Posterior cingulate gyrus (tissue), 11 donors: Measurements from ENCODE around the gene QSOX1.

Experiments used
- DNase-seq, 10 donors: peaks; one replicate each; pipeline versions ENCODE4 v3.0.0 to v3.0.0-alpha.2; 2020 to 2021; ENCODE audit warnings: mixed read lengths in 3 of 10
- intact Hi-C: fragments of 100-400 bp; cut with DNase I; formaldehyde crosslinking; loops from one replicate; pipeline ENCODE4 v1.15.1; 2023

Gene QSOX1

DNA sequence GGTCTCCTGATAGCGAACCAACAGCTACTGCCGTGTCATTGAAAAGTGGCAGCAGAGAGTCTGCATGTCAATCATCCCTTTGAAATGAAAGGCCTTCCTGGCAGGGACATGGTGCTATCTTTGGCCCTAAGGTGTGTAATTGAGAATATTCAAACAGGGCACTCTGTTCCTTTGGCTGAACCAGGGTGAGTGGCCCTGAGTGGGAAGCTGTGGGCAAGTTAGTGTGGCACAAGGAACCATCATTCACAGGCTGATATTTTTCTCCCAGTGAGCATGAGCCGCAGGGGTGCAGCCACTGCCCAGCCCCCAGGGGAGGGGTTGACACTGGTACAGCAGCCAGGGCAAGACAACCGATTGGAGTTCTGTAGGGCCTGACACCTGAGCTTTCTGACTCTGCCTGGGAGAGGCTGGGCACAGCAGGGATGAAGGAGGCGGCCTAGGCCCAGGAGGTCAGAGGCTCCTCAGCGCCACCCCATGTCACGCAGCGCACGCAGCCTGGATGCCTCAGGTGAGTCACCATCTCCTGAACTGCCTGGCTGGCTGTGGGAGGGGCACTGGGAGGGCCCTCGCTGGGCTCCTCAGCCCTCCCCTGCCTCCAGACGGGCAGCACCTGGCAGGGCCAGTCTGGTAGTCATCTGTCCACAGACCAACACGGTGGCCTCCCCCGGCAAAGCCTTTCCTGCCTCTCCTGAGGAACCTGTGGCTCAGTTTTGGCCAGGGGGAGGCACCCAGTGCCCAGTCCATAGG lies 13.2 kb downstream of the QSOX1 start:
- intact Hi-C loops = no loop called here
- peak in 1 of 10 donors; percentile 72 for DNase-seq

DNA sequence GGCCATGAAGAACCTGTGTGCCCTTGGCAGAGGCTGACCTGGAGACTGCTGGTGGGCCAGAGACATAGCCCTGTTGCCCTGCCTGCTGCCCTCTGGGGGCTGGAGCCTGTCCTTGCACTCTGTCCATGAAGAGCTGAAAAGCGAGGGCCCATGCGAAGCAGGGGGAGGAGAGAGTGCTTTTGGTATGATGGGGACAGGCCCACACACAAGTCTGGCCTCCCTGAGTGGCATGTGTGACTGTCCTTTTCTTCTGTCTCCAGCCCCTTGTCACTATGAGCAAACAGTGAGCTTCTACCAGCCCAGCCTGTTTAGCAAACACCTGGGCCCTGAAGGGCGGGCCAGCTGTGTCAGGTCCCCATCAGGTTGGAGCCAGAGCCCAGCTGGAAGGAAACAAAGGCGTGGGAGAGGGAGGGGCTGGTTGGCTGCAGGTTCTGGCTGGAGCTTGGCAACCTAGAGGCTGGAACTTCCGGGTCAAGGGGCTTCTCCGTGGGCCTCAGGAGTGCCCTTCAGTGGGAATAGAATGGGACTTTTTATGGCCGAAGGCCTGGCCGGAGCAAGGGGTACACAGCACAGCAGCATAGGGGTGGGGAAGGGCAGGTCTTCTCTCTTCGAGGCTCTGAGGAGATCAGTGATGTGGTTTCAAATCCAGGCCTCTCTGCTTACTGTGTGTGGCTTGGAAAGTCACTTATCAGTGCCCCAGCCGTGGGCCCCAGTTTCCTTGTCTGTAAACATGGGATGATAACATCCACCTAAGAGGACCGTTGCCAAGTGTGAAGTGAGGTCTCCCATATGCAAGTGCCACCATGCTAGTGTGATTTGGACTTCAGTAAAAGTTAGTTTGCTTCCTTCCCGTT lies 14.3 kb downstream of the QSOX1 start:
- peak in 1 of 10 donors; percentile 84 for DNase-seq
- intact Hi-C loops = no loop called here

DNA sequence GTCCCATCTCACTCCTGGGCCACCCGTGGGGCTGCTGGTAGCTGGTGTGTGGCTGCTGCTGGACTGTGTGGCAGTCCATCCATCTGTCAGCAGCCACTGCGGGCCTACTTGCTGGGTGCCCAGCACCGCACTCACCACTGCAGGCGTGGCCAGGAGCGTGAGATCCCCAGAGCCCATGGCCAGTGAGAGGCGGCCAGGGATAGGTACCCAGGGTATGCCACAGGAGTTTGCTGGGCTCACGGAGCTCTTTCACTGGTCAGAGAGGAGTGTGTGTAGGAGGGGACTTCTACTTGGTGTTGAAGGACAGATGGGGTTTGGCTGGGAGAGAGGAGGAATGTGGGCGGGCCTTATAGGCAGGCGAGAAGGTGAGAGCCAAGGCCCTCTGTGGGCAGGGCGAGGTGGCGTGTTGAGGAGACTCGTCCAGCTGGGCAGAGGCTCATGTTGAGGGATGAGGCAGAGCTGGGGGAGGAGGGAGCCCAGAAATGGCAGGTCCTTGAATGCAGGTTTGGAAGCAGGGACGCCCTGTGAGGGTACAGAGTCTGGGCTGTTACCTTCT lies 15.0 kb downstream of the QSOX1 start:
- peak in 1 of 10 donors; percentile 76 for DNase-seq
- intact Hi-C loops = no loop called here

DNA sequence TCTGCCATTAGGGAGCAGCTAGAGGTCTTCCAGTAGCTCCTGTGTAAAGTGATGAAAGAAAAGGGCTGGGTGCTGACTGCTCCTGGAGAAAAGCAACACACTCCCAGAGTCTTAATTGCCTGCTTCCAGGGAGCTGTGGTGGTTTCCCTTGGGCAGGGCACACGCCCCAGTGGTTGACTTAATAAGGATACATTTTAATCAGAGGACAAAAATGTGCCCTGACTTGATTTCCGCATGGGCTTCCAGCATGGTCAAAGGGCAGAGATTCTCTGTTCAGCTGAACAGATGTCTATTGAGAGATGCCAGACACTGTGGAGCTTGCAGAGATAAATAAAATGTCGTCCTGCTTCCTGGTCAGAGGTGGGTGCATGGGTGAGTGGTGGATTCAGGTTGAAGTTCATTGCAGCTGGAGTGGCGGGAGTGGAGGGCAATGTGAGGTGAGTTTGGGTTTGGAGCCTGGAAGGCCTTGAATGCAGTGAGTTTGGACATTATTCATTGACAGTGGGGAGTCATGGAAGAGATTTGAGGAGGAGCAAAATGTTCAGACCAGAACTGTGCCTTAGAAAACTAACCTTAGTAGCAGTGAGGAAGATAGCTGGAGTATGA lies 16.0 kb downstream of the QSOX1 start:
- intact Hi-C loops = no loop called here
- no peak for DNase-seq

DNA sequence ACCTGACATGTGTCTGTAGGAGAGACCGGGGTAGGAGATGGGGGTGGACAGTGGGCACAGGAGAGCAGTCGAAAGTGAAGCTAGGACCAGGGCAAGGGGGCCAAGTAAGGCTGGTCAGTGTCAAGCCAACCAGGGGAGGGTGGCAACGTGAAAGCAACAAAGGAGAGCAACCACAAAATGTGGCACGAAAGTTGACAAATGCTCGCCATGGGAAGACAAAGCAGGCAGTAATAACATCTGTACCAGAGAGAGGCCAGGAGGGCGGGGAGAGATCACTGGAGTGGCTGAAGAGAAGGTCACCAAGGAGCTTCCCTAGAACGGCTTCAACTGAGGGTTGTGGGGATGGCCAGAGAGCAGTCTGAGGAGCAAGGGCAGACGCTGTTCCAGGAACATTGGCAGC lies 17.0 kb downstream of the QSOX1 start:
- no peak for DNase-seq
- intact Hi-C loops = no loop called here

DNA sequence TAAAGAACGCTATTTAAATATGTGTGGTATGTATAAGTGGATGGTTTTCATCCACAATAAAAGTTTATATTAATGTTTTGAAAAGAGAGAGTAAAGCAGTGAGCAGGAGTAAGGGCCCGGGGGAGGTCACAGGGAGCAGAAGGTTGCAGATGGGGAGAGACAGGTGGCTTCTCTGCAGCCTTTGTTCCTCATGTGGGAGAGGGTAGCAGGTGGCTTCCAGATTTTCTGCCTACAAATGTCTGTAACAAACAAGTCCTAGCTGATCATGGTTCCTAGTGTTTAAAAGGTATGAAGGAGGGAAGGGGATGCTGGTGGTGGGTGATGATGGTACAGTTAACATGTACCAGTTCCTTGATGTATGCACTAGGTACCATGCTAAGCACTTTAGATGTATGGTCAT lies 18.8 kb downstream of the QSOX1 start:
- no peak for DNase-seq
- intact Hi-C loops = no loop called here

DNA sequence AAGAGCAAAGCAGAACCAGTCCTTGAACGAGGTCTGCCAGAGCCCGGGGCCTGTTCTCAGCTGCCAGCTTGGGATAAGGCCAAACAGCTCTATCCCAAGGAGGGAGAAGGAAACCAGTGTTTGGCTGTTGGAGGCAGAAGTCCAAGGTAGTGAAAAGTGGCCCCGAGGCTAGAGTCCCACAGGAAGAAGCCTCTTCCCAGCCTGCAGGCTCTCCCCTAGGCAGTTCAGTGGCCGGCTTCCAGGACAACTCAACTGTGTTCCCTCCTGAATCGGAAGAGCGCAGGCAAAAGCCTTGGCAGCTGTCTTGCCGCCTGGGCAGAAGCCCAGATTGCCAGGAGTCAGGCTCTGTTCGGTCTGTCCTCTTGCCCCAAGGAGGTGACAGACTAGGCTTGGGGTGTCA lies 19.3 kb downstream of the QSOX1 start:
- peak in 8 of 10 donors; percentile 31 to 91 (median 53) for DNase-seq
- intact Hi-C loops = no loop called here

DNA sequence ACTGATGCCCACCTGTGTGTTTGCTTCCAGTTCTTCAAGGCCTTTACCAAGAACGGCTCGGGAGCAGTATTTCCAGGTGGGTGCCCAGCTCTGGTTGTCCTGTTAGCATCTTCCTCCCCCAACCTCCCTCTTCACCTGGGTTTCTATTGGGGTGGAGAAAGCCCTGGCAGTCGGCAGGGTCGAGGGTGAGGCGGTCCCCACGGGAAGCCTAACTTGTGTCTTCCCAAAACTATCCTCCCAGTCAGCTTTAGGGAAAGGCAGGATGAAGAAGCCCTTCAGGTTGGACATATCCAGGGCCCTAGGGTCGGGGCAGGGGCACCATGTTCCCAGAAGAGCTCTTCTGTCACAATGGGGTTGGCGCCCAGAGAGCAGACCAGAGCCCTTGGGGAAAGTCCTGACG lies 20.6 kb downstream of the QSOX1 start:
- no peak for DNase-seq
- intact Hi-C loops = no loop called here

DNA sequence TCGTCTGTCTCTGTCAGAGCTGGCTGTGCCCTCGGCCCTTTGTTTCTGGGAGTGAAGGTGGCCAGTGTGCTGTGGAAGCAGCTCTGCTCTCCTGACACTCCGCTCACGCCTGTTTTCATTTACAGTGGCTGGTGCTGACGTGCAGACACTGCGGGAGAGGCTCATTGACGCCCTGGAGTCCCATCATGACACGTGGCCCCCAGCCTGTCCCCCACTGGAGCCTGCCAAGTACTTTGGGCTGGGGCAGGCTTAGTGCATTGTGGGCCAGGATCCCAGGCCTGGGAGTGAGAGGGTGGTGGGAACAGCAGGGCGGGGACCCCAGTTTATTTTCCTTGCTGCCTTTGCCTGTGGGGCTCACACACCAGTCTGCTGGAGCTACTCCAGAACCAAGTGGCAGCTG lies 21.1 kb downstream of the QSOX1 start:
- intact Hi-C loops = loop anchor here (2.0 kb wide), 1 partner anchor 469 kb away; no protein-coding TSS in a partner anchor

DNA sequence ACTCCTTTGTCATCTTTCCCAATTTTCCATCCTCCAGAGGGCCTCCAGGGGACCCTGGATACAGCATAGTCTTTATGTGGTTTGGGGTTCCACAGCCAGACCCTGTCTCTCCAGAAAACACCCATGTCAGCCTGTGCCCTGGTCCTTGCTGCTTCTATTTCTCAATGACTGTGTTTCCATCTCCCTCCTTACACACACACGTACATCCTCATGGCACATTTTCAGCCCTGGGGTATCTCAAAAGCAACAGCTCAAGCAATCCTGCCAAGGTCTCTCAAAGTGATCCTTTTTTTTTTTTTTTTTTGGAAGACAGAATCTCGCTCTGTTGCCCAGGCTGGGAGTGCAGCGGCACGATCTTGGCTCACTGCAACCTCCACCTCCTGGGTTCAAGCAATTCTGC lies 22.3 kb downstream of the QSOX1 start:
- intact Hi-C loops = loop anchor here (2.0 kb wide), 1 partner anchor 470 kb away; no protein-coding TSS in a partner anchor
- no peak for DNase-seq

More for the DNA sequence above, 21.1 kb downstream of the QSOX1 start:
- peak in 1 of 10 donors; percentile 55 for DNase-seq

DNA sequence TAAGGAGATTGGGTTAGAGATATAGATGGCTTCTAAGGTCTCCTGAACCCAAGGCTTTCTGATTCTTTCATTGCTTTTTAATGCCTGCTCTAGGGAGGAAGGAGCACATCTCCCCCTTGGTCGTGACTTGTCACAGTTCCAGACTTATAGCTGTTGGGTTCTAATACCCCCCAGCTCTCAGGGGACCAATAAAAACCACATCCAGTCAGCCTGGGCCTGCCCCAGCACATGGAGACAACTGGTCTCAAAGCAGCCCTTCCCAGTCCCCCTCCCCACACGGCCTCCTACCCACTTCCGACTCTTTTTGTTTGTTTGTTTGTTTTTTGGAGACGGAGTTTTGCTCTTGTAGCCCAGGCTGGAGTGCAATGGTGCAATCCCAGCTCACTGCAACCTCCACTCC lies 23.3 kb downstream of the QSOX1 start:
- intact Hi-C loops = loop anchor here (2.0 kb wide), 2 partner anchors 311 to 471 kb away; no protein-coding TSS in a partner anchor
- peak in 1 of 10 donors; percentile 43 for DNase-seq

DNA sequence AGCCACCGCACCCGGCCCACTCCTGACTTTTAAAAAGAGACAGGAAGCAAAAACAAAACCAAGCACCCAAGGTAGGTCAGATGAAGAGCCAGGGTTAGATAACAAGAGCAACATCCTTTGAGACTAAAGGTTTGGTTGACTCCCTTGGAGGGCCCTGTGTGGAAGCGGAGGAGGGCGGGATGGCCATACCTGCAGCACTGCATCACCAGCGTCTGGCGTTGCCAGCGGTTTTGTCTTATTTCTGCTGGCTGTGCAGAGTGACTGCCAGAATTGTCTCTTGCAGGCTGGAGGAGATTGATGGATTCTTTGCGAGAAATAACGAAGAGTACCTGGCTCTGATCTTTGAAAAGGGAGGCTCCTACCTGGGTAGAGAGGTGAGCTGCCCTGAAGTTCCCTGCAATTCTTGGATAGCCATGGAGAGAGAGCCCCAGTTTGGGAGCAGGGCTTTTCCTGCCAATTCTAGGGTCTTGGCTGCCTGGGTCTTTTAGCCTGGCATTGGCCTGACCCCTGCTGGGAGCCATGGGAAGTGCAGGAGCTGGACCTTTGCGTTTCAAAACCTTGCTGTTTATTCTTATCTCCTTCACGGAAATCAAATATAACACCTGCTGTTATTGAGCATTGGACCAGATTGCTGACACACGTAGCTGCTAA lies 24.0 kb downstream of the QSOX1 start:
- intact Hi-C loops = loop anchor here (2.0 kb wide), 1 partner anchor 312 kb away; no protein-coding TSS in a partner anchor
- DNase-seq = peak in 9 of 10 donors; percentile 46 to 95 (median 73)

DNA sequence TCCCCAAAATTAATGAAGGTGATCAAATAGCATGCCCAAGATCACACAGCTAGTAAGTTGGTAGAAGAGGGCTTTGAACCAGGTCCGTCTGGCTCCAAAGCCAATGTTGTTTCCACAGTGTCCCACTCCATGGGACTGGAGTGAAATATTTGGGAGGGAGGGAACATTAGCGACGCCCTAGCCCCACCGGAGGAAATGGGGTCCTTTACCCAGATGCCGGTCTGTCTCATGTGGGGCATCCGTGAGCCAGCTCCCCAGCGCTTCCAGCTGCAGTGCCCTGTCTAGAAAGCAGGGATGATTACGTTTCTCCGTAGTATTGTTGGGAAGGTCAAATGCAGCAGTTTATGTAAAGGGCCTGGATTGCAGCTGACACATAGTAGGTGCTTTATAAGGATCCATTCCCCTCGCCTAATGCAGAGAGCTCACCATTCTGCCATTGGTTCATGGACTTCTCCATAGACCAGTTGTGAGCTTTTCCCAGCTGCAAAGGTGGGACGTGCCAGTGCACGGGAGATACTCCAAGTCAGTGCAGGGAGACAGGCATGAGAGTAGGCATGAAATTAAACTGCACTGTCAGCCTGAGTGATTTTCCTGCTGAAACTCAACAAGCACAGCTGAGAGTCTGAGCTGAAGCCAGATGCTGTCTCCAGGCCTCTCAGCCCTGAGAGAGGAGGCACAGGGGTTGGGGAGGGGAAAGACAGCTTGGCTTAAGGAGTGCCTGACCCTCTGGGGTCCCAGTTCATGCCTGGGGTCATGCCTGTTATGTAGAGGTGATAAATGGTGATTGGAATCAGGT lies 24.7 kb downstream of the QSOX1 start:
- DNase-seq = peak in 1 of 10 donors; percentile 78
- intact Hi-C loops = loop anchor here (2.0 kb wide), 1 partner anchor 313 kb away; no protein-coding TSS in a partner anchor

DNA sequence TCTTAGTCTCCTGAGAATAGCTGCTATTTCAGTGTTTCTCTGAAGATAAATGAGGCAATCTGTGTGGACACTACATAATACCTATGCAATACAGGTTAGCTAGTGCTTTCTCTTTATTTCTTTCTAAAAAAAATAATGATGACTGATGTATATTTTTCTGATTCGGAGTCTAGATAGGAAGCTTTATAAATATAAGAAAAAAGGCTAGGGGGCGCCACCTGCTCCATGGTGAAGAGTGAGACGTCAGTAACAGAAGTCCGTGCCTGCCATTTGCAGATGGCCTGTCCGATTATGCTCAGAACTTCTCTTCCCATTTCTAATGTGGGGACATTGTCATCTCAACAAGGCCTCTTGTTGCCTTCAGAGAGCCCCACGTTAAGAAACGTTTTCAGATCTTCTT lies 26.4 kb downstream of the QSOX1 start:
- intact Hi-C loops = no loop called here
- DNase-seq = peak in 1 of 10 donors; percentile 73

DNA sequence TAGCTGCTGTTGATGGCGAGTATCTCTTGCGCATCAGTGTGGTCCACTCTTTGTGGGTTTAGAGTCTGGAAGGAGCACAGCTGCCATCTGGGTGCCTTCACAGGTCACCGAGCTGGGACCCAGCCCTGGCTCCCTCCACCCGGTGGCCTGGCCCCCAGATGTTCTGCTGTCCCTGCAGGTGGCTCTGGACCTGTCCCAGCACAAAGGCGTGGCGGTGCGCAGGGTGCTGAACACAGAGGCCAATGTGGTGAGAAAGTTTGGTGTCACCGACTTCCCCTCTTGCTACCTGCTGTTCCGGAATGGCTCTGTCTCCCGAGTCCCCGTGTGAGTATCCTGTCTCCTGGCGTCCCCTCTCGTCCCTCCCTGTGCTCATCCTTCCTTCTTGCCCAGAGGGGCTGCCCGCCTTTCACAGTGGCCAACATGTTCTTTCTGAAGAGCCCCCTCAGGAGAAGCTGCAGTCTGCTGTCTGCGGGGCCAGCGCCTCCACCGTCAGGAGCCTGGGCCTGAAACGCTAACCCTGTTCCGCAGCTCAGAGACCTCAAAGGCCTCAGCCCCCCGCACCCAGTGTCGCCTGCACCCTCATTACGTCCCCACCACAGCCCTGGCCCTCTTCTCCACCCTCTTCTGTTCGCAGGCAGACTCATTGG lies 27.4 kb downstream of the QSOX1 start:
- intact Hi-C loops = no loop called here
- DNase-seq = peak in 1 of 10 donors; percentile 70

DNA sequence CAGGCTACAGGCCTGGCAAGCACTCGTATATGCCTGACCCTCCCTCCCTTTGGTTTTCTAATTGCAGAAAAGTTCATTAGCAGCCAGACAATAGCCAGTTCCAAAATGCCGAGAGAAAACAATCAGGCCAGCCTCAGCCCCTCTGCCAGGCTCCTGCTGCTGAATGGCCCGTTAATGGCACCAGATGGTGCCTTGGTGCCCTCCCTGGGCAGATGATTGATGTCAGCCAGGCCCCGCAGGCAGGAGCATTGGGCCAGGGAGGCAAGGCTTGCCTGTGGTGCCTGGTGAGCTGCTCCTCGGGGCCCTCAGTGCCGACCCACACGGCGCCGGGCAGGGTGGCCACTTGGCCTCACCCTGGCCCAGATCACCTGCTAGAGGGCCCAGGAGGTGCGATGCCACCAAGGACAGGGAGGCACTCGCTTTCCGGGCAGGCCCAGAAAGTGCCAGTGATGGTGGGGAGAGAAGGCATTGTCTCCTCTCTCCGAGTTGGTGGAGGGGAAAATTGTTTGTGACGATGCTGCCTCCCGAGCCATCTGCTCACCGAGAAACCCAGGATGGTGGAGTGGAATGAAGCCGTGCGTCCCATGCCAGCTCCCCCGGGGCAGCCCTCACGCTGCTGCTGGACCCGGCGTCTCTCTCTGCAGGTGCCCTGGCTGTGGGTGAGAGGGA lies 28.1 kb downstream of the QSOX1 start:
- peak in 2 of 10 donors; percentile 73 to 84 for DNase-seq
- intact Hi-C loops = no loop called here

DNA sequence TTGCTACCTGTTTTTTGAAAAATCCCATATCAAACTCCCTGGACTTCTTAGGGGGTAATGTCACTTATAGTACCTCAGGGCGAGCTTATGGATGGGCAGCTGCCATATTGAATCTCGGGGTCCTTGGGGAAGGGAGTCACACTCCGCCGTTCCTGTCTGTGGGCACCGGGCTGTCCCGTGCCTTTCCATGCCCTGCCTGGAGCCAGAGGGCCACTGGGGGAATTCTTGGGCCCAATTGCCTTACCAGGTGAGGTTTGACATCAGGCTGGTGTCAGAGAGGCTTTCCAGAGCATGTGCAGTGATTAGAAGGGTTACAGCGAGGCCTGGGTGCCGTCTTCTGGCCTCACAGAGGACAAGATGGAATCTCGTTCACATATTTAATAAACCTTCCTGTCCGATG lies 28.8 kb downstream of the QSOX1 start:
- DNase-seq = peak in 2 of 10 donors; percentile 18 to 62
- intact Hi-C loops = no loop called here

DNA sequence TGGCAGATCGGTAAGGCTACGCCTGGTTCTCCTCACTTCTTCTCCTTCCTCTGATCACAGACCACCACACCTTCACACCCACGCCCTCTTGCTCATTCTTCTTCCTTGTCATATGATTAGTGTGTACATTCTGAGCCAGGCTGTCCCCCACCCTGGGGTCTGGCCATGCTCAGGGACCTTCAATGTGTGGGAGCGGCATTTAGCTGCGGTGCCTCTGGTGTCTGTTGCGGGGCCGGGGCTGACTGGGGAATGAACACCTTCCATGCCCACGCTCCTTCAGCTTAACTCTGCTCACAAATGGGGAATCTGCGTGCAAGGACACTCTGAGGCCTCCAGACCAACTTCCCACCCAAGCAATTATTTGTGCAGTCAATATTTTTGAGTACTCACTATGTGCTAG lies 29.4 kb downstream of the QSOX1 start:
- DNase-seq = peak in 2 of 10 donors; percentile 60 to 63
- intact Hi-C loops = no loop called here
